Measurements from ENCODE around the gene TSSK2.

The TSSK2 gene

GRCh38 chr22:19125474-19126308, 5.4 kb upstream of the TSSK2 start:
- DNase-seq: no peak

GRCh38 chr22:19126309-19127273, 4.5 kb upstream of the TSSK2 start:
- DNase-seq: no peak

GRCh38 chr22:19127329-19128008, 3.6 kb upstream of the TSSK2 start:
- no peak for DNase-seq

- no peak for DNase-seq
These were observed 3.1 kb upstream of the TSSK2 start for GRCh38 chr22:19128009-19128401.

DNA sequence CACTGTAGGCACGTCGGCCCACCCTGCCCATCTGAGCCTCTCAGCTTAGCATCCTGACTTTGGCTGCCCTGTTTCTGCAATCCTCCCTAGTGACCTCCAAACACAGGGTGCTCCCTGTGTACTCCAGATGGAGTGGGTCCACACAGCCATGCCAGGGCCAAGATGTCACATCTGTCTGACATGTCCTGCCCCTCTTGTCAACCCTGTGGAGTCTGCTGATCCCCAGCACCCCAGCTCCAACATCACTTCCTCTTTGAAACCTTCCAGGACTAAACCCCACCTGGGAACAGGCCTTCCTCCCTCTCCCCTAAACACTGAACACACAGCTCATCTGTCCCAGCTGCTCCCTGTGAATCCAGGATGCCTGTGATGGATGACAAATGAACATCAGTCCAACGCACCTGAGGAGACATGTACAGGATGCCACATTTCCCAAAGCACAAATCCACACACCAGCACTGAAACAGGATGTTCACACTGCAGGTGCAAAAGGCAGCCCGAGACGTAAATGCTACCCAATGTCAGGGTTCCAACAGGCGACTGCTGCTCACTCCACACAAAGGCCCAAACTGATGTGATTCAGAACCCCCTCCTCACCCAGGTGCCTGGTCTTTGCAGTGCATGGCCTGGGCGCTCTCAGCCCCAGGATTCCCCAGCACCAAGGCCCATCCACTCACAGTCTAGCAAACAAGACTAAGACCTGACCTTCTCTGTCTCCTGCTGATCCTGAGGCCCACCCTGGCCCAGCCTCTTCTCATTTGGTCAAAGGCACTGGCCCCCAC, 2.0 kb upstream of the TSSK2 start:
- no peak for DNase-seq

- DNase-seq: no peak
These were observed 1.2 kb upstream of the TSSK2 start for GRCh38 chr22:19129871-19130270.

GRCh38 chr22:19131685-19132015, 542 bp downstream of the TSSK2 start:
- DNase-seq: no peak

DNA sequence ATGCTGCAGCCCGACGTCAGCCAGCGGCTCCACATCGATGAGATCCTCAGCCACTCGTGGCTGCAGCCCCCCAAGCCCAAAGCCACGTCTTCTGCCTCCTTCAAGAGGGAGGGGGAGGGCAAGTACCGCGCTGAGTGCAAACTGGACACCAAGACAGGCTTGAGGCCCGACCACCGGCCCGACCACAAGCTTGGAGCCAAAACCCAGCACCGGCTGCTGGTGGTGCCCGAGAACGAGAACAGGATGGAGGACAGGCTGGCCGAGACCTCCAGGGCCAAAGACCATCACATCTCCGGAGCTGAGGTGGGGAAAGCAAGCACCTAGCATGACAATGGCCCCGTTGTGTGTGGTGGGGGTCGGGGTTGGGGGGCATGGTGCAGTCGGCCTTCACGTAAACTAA, 1.0 kb downstream of the TSSK2 start:
- no peak for DNase-seq

GRCh38 chr22:19132693-19133400, 1.7 kb downstream of the TSSK2 start:
- DNase-seq: no peak

DNA sequence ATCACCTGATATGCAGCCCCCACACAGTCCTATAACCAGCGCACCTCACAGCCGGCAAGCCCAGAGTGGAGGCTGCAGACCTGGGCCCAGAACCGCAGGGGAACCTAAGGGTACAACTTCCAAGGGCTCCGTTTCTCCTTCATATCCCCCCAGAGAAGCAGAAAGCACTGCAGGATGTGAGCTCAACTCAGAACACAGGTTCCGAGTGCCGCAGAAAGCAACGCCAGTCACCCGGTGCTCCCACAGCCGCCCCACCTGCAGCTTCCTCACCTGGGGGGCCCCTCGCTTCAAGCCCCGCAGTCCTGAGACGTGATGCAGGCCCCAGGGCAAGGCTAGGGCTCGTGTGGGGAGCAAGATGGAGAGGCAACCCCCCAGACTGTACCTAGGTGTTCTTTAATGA, 2.5 kb downstream of the TSSK2 start:
- DNase-seq: no peak

DNA sequence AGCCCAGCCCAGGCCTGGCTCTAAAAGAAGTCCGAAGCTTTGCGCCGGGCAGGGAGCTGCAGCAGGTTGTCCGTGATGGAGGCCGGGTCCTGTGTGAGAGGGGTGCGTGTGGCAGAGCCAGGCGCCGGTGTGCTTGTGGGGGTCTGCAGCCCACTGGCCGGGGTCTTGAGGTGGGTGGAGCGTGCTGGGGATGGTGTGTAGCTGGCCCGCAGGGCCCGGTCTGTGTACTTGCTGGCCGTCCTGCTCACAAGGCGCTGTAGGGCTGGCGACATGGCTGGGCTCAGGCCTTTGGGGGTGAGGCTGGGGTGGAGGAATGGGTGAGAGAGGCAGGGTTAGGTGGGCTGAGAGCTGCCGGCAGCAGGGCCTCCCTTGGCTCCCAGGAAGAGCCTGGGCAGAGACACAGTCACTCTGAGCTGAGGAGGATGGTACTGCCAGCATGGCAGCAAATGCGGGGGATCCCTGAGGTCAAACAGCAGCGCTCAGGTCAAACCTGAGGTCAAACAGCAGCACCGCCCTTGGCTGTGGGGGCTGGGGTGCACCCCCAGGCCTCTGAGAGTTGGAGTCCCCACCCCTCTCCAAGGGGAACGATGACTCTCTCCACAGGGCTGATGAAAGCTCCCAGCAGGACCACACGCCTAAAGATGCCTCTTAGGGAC, 3.2 kb downstream of the TSSK2 start:
- DNase-seq: no peak

- DNase-seq: no peak
These were observed 3.8 kb downstream of the TSSK2 start for GRCh38 chr22:19134874-19135273.

DNA sequence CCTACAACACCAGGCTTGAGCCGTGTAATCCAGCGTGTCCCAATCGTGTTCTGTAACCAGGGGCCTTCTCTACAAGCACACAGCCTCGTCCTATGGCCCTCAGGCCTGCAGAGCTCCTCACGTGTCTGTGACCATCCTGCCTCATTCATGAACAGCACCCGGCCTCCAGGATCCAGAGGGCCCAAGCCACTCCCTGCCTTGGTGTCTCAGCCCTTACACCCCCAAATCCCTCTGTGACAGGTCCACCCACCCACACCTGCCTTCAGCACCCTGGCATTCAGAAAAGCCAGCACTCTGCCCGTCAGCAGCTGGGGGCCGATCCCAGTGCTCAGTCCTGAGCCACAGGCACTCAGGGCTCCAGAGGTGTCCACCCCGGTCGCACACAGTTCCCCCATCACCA, 5.8 kb downstream of the TSSK2 start:
- DNase-seq: no peak

DNA sequence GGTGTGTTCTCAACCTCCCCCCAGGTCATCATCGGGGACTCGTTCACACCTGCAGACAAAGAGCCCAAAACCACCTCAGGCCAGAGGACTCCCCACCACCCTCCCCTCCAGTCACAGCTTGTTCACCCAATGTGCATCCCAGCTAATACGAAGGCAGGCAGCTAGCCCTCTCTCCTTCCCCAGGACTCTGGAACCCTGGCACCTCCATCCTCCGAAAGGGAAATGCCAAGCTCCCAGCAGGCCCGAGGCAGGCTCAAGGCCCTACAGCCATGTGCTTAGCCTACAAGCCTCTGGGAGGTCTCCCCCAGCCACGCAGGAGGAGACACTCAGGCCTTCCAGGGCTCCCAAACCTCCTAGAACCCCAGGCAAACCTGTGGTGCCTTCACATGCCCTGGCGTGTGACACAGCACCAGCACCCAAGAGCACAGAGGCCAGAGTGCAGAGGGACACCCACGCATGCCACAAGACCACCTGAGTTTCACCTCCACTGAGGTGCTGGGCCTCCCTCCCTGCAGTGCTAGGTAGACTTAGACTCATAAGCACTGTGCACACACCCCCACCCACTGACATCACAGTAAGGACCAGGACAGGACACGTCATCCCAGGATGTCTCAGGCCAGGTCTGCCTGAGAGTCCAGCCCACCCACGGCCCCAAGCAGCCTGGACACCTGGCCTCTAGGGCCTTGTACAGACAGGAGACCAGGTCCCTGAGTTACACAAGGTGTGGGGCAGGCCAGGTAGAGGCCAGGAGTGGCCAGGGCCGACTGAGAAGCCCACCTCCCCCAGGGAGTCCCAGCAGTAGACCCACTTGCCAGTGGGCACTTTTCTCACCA, 6.5 kb downstream of the TSSK2 start:
- DNase-seq: no peak

DNA sequence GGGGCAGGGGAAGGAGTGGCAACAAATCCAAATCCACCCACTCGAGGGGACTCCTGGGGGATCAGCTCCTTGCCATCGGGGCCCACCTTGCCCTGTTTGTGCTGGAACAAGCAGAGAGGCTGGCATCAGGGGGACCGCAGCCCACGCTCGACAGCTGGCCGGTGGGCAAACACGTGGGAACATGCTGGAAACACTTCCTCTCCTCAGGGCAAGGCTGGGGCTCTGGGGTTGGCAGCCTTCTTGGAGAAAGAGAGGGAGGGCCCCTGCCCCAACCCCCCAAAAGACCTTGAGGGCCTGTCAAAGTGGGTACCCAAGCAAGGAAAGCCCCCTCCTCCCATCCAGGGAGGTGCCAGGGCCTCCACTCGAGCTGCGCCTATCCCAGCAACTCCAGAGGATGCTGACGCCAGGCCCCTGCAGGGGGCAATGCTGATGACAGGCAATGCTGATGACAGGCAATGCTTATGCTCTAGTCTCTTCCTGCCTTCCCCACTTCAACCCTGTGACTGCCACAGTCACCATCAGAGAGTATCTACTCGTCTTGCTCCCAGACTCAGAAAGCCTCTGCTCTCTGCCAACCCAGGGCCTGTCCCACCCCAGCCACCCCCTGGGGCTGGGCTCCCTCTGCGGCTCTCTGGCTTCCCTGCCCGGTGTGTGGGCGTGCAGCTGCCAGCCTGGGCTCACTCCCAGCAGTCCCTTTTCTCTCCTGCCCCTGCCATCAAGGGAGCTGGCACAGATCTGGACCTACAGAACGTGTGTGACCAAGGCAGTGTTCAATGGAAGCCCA, 7.3 kb downstream of the TSSK2 start:
- no peak for DNase-seq

GRCh38 chr22:19139001-19139356, 7.9 kb downstream of the TSSK2 start:
- DNase-seq: no peak

- DNase-seq: no peak
These were observed 8.9 kb downstream of the TSSK2 start for GRCh38 chr22:19139974-19140373.

DNA sequence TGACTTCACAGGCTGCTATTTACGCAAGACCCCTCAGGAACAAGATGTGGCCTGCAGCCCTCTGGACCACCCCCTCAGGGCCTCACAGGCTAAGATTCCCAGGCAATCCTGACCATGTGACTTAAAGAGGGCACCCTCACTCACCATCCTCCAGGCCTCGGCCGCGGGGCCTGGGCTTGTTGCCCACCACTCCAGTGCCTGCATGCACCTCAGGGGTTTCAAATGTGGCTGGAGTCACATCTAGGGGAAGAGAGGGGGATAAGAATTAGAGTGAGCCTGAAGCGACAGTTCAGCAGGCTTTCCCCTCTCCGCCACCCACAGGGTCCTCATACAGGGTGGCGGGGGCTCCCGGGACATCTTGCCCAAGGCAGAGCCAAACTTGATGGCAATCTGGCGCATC, 11.3 kb downstream of the TSSK2 start:
- no peak for DNase-seq

DNA sequence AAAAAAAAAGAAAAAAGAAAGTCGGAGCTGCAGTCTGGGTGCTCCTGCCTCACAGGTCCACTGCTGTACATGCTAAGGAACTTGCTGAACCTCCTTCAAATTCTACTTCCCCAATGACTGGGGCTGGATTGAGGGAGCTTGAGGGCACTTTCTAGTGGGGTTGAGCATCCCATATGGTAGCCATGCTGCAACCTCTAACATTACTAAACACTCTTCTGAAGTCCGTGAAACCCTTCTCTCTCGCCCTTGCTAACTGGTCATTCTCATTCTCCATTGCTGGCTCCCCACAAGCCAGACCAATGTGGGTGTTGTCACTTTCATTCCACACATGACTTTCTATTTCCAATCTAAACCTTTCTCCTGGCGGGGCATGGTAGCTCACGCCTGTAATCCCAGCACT, 12.1 kb downstream of the TSSK2 start:
- no peak for DNase-seq

GRCh38 chr22:19143967-19144400, 12.9 kb downstream of the TSSK2 start:
- no peak for DNase-seq
